ENCODE measurements around the gene SORCS2. TPM values are rescaled to one million over a fixed set of nuclear protein-coding genes. Genes with fewer than 3 reads are reported as not detected.

SORCS2 gene
- total RNA-seq, 1 experiment from 2014 or later: 0.05 TPM

- H3K4me3 ChIP-seq: no peak overlapping the region
- H3K27ac ChIP-seq: no peak overlapping the region
- peaks cover 27% of the 10 kb centered on the region for H3K27me3 ChIP-seq (replicated peaks)
- no peaks in the 10 kb centered on the region for H3K4me1 ChIP-seq (replicated peaks)
- H3K9me3 ChIP-seq (replicated peaks): no peaks in the 10 kb centered on the region
- no peak for DNase-seq (ENCODE audit: low read depth in 1 of 2, low spot score in 2 of 2)
- H3K36me3 ChIP-seq: no peaks in the 10 kb centered on the region
Measured at GRCh38 chr4:7620814-7621176, 428.5 kb downstream of the SORCS2 start.

- H3K27me3 ChIP-seq (replicated peaks): peaks cover 30% of the 10 kb centered on the region
- no peak for DNase-seq (ENCODE audit: low read depth in 1 of 2, low spot score in 2 of 2)
- H3K36me3 ChIP-seq: no peaks in the 10 kb centered on the region
- H3K4me1 ChIP-seq (replicated peaks): no peaks in the 10 kb centered on the region
- no peak overlapping the region for H3K27ac ChIP-seq
- no peaks in the 10 kb centered on the region; the same call in 1 of the 2 replicates for H3K9me3 ChIP-seq (replicated peaks)
- no peak overlapping the region for H3K4me3 ChIP-seq
Measured at GRCh38 chr4:7621252-7622035, 429.1 kb downstream of the SORCS2 start.

DNA sequence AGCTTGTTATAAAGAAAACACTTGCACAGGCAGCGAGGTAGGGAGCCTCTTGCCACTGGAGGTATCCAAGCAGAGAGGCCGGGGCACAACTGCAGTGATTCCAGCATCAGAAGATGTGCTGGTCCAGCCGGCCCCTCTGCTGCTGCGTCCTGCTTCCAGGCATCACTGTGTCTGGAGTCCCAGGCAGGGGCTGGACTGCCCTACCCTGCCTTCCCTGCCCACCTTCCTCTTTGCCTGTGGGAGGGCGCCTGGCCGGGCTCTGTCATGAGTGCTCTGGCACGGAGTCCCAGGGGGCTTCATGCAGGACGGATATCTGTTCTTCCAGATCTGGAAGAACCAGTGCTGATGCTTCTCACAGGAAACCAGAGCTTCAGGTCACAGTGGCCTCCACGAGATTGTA lies 430.0 kb downstream of the SORCS2 start:
- DNase-seq (ENCODE audit: low read depth in 1 of 2, low spot score in 2 of 2): no peak
- H3K4me1 ChIP-seq (replicated peaks): no peaks in the 10 kb centered on the region

DNA sequence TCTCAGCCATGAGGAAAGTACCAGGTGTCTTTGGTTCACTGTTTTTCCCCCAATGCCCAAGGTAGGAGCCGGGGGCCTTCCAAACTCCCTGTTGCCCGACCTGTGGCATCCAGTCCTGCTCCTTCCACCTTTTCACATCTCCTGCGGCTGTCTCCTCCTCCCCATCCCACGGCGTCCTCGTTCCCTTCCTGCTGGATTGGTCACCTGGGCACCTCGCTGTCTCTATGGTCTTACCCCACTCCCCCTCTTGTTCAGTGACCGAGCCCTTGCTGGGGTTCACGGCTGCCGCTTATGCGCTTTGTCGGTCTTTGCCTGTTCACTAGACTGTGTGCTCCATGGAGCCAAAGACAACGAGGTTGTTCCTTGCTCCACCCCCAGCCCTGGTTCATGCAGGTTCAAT lies 431.1 kb downstream of the SORCS2 start:
- H3K27me3 ChIP-seq (replicated peaks): peaks cover 30% of the 10 kb centered on the region
- no peak for DNase-seq (ENCODE audit: low read depth in 1 of 2, low spot score in 2 of 2)
- no peak overlapping the region for H3K4me3 ChIP-seq
- no peaks in the 10 kb centered on the region for H3K4me1 ChIP-seq (replicated peaks)
- H3K9me3 ChIP-seq (replicated peaks): no peaks in the 10 kb centered on the region; the same call in 1 of the 2 replicates
- no peaks in the 10 kb centered on the region for H3K36me3 ChIP-seq
- no peak overlapping the region for H3K27ac ChIP-seq

More for the DNA sequence above, 430.0 kb downstream of the SORCS2 start:
- Histone ChIP-seq H3K27ac (no peak overlapping the region), H3K27me3 (replicated peaks) (peaks cover 30% of the 10 kb centered on the region), H3K4me3 (no peak overlapping the region), H3K9me3 (replicated peaks) (no peaks in the 10 kb centered on the region; the same call in 1 of the 2 replicates), H3K36me3 (no peaks in the 10 kb centered on the region)

- Histone ChIP-seq H3K27ac (no peak overlapping the region), H3K4me3 (no peak overlapping the region), H3K9me3 (replicated peaks) (no peaks in the 10 kb centered on the region; the same call in 1 of the 2 replicates), H3K36me3 (no peaks in the 10 kb centered on the region), H3K4me1 (replicated peaks) (no peaks in the 10 kb centered on the region), H3K27me3 (replicated peaks) (peaks cover 30% of the 10 kb centered on the region)
- no peak for DNase-seq (ENCODE audit: low read depth in 1 of 2, low spot score in 2 of 2)
Measured at GRCh38 chr4:7624396-7624980, 432.1 kb downstream of the SORCS2 start.

GRCh38 chr4:7625071-7625470 lies 432.7 kb downstream of the SORCS2 start:
- no peaks in the 10 kb centered on the region for H3K36me3 ChIP-seq
- H3K4me1 ChIP-seq (replicated peaks): no peaks in the 10 kb centered on the region
- no peak overlapping the region for H3K4me3 ChIP-seq
- no peak for DNase-seq (ENCODE audit: low read depth in 1 of 2, low spot score in 2 of 2)
- no peak overlapping the region for H3K27ac ChIP-seq
- H3K27me3 ChIP-seq (replicated peaks): peaks cover 30% of the 10 kb centered on the region
- no peaks in the 10 kb centered on the region; the same call in 1 of the 2 replicates for H3K9me3 ChIP-seq (replicated peaks)

DNA sequence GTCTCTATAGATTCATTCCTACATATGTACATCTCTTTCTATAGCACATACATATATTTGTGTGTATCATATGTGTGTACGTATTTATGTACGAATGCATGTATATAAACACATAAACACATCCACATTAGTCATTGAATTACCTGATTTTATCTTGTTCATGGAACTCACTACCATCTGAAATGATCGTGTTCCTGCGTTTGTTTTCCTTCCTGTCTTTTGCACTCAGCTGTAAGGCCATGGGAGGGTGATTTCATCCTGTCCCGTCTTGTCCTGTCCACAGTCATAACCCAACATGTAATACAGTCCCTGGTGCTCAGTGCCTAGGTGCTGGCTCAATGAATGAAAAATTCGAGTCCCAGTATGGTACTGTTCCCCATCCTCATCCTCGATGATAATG lies 434.2 kb downstream of the SORCS2 start:
- peaks cover 18% of the 10 kb centered on the region for H3K27me3 ChIP-seq (replicated peaks)
- no peak for DNase-seq (ENCODE audit: low read depth in 1 of 2, low spot score in 2 of 2)

GRCh38 chr4:7627251-7628250 lies 435.2 kb downstream of the SORCS2 start:
- peaks cover 26% of the 10 kb centered on the region for H3K27me3 ChIP-seq (replicated peaks)
- H3K4me3 ChIP-seq: no peak overlapping the region
- H3K27ac ChIP-seq: no peak overlapping the region
- no peaks in the 10 kb centered on the region; the same call in 1 of the 2 replicates for H3K9me3 ChIP-seq (replicated peaks)
- DNase-seq (ENCODE audit: low read depth in 1 of 2, low spot score in 2 of 2): no peak
- H3K36me3 ChIP-seq: no peaks in the 10 kb centered on the region
- peaks cover 4% of the 10 kb centered on the region; the same call in 1 of the 2 replicates for H3K4me1 ChIP-seq (replicated peaks)

More for the DNA sequence above, 434.2 kb downstream of the SORCS2 start:
- Histone ChIP-seq H3K36me3 (no peaks in the 10 kb centered on the region), H3K9me3 (replicated peaks) (no peaks in the 10 kb centered on the region; the same call in 1 of the 2 replicates), H3K4me3 (no peak overlapping the region), H3K4me1 (replicated peaks) (peaks cover 4% of the 10 kb centered on the region; the same call in 1 of the 2 replicates), H3K27ac (no peak overlapping the region)

DNA sequence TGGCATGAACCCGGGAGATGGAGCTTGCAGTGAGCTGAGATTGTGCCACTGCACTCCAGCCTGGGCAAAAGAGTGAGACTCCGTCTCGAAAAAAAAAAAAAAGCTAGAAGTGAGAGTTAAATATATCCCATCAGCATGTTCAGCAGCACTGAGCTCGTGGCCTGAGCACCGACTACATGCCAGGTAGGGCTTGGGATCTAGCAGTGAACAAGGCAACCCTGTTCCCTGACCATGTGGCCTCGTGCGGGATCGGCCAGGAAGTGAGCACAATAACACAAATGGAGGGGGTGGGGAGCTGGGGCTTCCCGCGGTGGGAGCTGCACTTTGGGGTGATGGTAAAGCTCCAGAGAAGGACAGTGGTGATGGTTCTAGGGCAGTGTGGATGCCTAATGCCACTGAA lies 436.1 kb downstream of the SORCS2 start:
- H3K9me3 ChIP-seq (replicated peaks): no peaks in the 10 kb centered on the region; the same call in 1 of the 2 replicates
- no peak overlapping the region for H3K4me3 ChIP-seq
- H3K36me3 ChIP-seq: no peaks in the 10 kb centered on the region
- DNase-seq (ENCODE audit: low read depth in 1 of 2, low spot score in 2 of 2): no peak
- peaks cover 4% of the 10 kb centered on the region; the same call in 1 of the 2 replicates for H3K4me1 ChIP-seq (replicated peaks)
- H3K27me3 ChIP-seq (replicated peaks): peaks cover 29% of the 10 kb centered on the region
- H3K27ac ChIP-seq: no peak overlapping the region

- H3K36me3 ChIP-seq: no peaks in the 10 kb centered on the region
- DNase-seq (ENCODE audit: low read depth in 1 of 2, low spot score in 2 of 2): no peak
- H3K4me1 ChIP-seq (replicated peaks): peaks cover 4% of the 10 kb centered on the region; the same call in 1 of the 2 replicates
- peaks cover 21% of the 10 kb centered on the region for H3K27me3 ChIP-seq (replicated peaks)
- no peak overlapping the region for H3K4me3 ChIP-seq
- no peaks in the 10 kb centered on the region; the same call in 1 of the 2 replicates for H3K9me3 ChIP-seq (replicated peaks)
- no peak overlapping the region for H3K27ac ChIP-seq
Measured at GRCh38 chr4:7629501-7630254, 437.3 kb downstream of the SORCS2 start.

GRCh38 chr4:7630568-7631287 lies 438.4 kb downstream of the SORCS2 start:
- Histone ChIP-seq H3K27ac (no peak overlapping the region), H3K9me3 (replicated peaks) (no peaks in the 10 kb centered on the region; the same call in 1 of the 2 replicates), H3K36me3 (no peaks in the 10 kb centered on the region), H3K27me3 (replicated peaks) (peaks cover 17% of the 10 kb centered on the region), H3K4me1 (replicated peaks) (peaks cover 4% of the 10 kb centered on the region; the same call in 1 of the 2 replicates), H3K4me3 (no peak overlapping the region)
- DNase-seq (ENCODE audit: low read depth in 1 of 2, low spot score in 2 of 2): peak; percentile 20 to 56

DNA sequence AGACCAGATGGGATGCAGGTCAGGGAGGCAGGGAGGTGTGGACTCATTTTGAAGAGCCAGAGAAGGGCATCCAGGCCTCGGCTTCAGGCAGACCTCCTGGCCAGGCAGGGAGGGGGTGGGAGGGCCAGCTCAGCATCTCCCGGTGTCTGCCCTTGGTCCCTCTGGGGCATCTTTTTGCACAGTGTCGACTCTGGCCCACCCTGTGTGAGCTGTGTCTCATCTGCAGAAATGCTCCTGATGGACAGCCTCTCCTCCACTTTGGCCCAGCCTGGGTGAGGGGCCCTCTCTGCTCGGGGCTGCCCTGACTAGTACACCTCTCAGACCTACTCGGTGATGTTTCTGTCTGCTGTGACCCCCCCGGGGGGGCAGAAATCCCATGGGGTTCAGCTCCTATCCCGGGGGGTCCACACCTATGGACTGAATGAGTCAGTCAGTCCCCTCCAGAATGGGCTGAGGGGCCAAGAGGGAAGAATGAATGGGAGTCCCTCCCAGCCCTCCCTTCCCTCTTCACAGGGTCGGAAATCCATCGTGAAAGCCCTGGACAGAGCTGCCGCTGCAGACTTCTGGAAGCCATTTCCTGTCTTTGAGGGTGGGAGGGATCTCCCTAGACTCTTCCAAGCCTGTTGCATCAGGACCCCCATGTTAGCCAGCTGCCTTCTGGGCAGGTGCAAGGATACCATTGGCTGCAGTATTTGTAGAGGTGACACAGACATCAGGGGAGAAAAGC lies 439.1 kb downstream of the SORCS2 start:
- no peaks in the 10 kb centered on the region; the same call in 1 of the 2 replicates for H3K9me3 ChIP-seq (replicated peaks)
- no peak for DNase-seq (ENCODE audit: low read depth in 1 of 2, low spot score in 2 of 2)
- H3K4me3 ChIP-seq: no peak overlapping the region
- no peaks in the 10 kb centered on the region for H3K36me3 ChIP-seq
- H3K27me3 ChIP-seq (replicated peaks): peaks cover 14% of the 10 kb centered on the region
- H3K4me1 ChIP-seq (replicated peaks): peaks cover 4% of the 10 kb centered on the region; the same call in 1 of the 2 replicates
- no peak overlapping the region for H3K27ac ChIP-seq
